Activated T-helper 1 cell treated with Interleukin-2 at 50 U/mL for 16 hours (primary cell): ENCODE data around the gene ANAPC4.

ENCODE experiments used
- DNase-seq: peaks from one replicate; pipeline ENCODE4 v3.0.0-alpha.2; 2020; ENCODE audit warnings: low read depth

ANAPC4 gene

DNA sequence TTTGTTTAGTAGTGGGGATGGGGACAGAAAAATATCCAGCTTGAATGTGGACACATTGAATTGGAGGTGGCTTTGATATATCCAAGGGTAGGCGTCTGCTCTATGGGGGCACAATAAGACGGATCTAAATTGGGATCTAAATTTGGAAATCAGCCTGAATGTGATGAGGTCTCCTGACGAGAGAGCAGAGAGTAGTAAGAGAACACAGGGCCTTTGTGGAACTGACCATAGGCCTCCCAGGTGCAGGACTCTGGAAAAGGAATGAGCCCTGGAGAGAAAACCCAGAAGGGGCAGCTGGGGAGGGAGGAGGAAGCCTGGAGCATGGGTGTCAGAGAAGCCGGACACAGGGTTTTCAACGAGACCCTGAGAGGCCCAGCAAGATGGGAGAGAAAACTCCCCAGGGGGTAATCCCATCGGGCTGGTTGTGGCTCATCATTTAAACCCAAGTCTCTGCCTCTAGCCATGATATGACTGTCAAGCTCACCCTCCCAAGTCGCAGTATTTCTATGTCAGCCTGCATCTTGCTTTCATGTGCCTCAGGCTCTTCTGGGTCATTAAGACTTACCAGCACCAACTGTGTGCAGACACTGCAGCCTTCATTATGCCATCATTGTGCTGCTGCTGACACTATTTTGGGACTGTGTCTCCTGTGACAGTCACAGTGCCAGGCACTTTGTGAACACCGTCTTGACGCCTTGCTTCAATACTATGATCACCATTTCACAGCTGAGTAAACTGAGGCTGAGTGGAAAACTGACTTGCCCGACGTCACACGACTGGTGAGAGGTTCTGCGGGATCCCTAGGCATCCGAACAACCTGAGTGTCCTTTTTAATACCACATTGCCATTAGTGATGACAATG, 57.1 kb downstream of the ANAPC4 start:
- no peak for DNase-seq

DNA sequence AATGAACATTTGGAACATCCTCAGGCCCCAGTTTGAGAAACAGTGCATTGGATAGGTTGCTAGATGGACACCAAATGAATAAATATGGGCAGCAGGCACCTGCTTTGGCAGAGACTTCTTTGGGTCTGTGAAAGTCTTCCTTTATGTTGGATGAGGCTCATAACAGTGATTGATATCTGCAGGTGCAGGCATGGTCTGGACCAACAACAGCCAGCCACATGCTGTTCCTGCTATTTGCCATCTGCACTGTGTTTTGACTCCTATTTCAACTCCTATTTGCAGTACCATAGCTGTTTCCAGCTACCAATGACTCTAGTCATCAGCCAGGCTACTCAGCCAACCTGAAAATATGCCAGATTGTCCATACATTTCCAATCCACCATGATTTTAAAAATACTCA, 60.9 kb downstream of the ANAPC4 start:
- no peak for DNase-seq

DNA sequence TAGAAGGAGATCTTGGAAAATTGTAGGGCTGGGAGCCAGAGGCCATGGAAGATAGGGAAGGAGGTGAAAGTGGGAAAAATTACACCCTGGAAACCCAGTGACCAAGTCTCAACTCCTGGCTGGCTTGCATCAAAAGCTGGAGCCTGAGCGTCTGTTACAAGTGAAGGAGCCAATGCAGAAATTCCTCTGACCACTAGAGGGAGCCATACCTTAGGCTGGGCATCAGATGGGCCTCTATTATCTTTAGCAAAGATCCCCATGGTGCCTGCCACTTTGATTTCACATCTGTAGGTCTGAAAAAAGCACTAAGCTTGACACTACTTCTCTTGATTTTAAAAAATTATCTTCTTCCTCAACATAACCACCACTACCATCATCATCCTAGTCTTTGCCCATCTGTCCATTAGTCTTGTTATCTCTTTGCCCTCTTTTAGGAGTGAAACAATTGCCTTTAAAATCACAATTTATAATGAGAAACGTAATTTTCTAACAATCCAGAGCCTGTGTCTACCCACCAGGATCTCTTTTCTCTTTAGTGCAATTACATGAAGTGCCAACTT, 62.9 kb downstream of the ANAPC4 start:
- DNase-seq: no peak

DNA sequence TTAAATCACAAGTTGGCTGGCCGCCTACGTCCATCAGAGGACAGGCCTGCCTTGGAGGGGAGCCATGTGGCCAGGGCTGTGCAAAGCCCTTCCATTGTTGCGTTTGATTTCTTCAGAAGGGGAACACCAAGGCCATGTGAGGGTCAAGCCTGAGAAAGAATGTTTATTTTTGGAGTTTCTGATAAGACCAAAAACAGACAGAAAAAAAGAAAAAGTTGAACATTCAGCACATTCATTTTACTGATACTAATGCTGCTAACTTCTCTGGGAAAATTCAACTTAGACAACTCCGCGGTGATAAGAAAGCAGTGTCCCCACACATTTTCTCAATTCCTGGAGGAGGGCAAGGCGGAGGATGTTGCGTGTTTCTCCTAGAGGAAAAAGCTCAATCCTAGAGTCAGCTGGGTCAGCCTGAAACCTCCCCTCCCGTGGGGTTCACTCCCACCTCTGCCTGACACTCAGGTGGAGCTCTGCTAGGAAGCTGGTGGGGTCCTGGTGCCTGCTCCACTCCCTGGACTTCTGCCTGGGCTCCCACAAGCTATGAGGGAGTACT, 63.5 kb downstream of the ANAPC4 start:
- no peak for DNase-seq

DNA sequence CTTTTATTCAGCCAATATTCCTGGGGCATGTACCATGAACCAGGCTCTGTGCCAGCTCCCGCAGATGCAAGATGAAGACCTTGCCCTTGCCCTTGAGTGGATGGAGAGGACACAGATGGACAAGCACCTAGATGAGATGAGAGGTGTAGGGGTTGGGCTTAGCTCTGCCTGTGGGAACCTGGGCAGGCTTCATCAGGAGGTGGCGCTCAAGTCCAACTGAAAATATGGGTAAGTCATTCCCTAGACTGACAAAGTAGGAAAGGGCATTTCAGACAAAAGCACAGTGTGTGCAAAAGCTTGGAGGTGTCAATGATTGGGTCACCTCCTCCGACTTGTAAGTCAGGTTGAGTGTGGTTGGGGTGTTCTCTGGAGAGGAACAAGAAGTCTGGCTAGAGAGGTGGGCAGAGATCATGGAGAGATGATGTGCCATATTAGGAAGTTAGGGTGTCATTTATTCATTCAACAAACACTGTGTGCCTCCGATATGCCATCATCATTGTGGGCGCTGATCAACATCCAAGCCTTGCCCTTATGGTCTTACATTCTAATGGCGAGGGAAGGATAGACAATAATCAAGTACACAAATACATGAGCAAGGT, 64.6 kb downstream of the ANAPC4 start:
- DNase-seq: no peak

DNA sequence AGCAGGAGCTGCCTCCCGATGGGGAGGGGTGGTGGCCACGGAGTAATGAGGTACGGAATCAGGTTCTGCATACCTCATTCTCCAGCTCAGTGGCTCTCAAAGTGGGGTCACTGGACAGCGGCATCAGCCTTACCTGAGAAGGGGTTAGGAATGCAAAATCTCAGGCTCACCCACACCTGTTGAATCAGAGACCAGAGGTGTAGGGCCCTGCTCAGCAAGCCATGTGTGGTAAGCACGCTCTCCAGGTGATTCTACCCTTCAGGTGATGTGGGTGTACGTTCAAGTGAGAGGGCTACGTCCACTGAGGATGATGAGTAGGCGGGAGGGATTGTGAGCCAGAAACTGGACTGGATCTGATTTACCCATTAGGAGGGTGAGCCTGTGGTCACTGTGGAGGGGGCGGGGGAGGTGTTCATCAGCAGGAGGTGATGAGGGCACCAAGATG, 65.8 kb downstream of the ANAPC4 start:
- DNase-seq: no peak

DNA sequence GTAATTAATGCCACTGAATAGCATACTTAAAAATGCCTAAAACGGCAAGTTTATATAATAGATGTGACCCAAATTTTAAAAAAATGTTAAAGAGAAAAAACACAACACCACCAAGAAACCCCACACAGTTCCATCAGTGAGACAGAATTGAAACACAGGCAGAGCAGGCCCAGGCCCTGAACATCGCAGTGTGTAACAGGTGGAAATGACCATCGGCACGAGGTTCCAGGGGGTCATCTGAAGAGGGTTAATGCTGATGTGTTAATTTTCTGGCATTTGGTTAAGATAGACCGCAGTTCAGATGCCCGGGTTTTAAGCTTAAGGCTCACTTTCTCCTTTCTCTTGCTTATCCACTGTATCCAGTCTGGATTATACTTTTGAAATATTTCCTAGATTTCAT, 66.8 kb downstream of the ANAPC4 start:
- no peak for DNase-seq

DNA sequence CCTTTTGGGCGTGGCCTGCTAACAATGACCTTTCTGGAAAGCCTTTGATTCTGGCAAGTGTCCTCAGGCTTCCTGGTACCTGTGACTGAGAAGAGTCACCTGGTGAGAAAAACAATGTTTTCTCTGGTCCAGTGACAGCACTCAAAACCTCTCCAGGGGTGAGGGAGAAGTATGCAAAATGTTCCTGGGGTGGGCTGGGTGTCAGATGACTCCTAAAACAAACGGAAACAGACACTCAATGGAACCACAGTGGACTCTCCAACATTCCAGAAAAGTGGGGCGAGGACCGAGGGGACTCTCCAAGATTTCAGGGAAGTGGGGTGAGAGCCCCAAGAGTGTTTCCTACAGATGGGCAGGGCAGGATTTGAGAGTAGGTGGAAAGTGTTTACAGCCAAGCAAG, 69.5 kb downstream of the ANAPC4 start:
- DNase-seq: no peak

DNA sequence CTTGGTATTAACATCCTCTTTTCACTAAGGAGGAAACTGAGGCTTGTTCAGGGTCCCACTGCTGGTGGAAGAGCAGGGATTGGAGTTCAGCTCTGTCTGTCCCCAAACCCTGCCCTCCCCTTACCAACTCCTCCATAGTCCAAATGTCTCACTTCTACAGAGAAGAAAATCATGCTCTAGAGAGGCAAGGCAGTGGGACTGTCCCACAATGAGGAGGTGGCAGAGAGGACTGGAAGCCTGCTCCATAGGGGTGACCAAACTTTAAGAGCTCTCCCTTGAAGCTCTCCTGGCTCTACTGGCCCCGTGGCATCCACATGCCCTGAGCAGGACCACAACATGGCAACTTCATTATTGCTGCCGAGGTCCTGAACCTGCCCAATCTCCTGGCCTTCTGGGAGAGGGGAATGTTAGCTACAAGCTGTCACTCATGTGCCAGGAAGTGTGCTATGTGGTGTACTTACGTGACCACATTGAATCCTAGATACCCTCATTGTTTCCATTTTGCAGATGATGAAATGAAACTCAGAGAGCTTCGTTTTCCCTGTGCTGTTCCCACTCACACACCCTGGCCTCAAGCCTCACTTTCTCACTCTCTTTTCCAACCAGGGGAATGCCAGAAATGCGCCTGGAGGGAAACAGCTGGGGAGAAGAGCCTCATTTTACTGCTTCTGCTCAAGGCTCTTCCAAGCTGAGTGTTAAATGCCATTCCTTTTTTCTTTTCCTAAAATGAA, 71.5 kb downstream of the ANAPC4 start:
- DNase-seq: no peak

DNA sequence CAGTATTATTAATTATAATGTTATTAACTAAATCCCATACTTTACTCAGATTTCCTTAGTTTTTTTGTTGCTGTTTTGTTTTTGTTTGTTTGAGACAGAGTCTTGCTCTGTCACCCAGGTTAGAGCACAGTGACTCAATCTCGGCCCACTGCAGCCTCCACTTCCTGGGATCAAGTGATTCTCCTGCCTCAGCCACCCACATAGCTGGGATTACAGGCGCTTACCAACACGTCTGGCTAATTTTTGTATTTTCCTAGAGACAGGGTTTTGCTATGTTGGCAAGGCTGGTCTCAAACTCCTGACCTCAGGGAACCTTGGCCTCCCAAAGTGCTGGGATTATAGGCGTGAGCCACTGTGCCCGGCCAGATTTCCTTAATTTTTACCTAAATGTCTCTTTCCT, 72.2 kb downstream of the ANAPC4 start:
- DNase-seq: no peak

DNA sequence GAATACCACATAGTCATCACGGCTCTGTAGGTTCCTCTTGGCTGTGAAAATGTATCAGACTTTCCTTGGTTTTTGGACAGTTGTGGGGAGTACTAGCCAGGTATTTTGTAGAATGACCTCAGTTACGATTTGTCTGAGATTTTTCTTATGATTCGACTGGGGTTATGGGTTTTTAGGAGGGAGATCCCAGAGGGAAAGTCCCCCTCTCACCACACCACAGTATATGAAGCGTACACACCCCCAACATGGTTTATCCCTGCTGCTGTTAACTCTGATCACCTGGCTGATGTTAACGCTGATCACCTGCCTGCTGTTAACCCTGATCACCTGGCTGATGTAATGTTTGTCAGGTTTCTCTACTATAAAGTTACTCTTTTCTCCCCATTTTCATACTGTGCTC, 72.6 kb downstream of the ANAPC4 start:
- no peak for DNase-seq

DNA sequence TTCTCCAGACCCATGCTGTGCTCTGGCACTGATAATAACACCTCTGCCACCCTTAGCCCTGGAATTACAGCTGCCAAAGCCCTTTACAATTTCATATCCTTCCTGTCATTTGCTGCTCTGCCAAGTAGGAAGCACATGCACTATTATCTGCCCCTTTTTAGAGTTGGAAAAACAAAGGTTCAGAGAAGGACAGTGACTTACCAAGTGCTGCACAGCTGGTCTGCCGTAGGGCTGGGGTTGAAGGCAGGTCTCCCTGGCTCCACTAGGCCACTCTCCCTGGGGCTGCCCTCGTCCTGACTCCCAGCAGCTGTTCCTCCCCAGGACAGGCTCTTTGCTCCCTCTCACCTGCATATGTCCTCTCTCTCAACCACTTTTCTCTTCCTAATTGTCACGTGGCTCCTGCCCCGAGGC, 73.4 kb downstream of the ANAPC4 start:
- DNase-seq: no peak

DNA sequence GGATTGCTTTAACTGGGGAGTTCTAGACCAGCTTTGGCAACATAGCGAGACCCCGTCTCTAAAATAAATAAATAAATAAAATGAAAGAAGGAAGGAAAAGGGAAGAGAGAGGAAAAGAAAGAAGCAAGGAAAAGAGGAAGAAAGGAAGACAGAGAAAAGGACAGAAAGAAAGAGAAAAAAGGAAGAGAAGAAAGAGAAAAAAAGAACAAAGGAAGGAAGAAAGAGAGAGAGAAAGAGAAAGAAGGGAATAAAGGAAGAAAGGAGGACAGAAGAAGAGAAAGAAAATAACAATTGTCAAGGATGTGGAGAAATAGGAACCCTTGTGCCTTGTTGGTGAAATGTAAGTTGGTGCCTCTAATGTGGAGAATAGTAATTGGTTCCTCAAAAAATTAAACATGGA, 74.6 kb downstream of the ANAPC4 start:
- no peak for DNase-seq

DNA sequence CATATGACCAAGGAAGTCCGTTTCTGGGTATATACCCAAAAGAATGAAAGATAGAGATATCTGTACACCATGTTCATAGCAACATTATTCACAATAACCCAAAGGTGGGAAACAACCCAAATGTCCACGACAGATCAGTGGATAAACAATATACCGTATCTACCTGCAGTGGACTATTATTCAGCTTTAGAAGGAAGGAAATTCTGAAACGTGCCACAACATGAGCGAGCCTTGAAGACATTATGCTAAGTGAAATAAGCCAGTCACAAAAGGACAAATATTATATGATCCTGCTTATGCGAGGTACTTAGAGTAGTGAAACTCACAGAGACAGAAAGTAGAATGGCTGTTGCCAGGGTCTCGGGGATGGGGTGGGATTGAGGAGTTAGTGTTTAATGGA, 75.0 kb downstream of the ANAPC4 start:
- no peak for DNase-seq

DNA sequence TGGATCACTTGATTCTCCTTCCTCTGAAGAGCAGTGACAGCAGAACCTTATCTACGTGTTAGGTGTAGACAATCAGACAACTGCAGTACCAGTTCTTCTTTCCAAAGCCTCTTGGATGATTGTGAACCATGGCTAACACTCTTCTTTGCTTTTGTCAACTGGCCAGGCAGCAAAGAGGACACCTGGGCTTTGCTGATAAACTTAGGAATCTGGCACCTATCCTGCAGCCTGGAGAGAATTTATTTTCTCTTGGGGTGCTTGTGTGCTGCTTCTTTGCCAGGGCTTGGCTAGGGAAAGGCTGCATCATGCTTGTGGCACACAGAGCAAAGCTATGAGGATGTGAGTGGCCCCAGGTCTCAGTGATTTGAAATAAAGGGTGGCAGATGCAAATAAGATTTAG, 77.4 kb downstream of the ANAPC4 start:
- no peak for DNase-seq

DNA sequence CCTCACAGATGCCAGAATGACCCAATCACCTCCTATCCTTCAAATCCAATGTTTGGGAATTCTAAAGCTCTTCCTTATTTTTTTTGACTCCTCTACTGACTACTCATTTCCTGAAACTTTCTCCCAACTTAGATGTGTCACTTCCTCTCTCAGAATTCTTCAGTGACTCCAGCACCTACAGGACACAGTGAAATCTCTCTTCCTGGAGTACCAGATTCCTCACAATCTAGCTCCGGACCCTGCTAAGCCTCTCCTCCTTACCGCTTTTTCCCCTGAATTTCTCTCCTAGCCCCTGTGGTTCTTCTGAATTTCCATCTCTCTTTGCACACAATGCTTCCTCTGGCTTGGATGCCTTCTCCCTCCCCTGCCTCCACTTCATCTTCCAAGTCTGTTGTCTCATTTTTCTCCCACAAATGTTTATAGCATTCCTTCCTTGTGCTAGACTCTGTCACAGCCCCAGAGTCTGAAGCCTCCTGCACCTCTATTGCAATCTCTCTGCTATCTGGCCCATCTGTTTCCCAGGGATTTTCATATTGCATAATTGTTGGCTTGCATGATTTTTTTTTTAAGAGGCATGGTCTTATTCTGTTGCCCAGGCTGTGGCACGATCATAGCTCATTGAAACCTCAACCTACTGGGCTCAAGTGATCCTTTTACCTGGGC, 80.1 kb downstream of the ANAPC4 start:
- DNase-seq: no peak

DNA sequence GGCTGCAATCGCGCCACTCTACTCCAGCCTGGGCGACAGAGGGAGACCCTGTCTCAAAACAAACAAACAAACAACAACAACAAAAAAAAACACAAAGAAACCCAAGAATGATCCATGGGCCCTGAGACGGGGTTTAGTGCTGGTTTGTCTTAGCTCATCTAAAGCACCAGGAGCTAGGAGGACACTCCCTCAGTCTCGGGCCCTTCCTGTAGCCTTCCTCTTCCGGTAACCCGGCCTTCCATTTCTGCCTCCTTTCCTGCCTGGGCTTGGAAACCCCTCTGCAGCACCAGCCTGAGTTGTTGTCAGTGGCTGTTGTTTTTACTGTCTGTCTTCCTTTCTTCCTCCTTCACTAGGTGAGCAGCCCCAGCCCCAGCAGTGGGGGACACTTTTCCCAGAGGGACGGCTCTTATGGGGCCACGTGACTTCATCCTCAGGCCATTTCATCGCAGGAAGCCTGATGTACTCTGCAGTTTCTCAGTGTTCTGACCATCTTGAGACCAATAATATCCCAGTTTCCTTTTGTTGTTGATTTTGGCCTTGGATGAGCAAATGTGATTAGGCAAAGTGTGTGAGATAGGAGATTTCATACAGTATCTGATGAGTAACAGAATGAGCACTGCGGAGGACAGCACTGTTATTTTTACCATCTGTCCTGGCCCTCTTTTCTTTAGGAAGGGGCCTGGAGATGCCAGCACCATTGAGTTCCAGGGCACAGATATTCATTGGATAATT, 90.1 kb downstream of the ANAPC4 start:
- DNase-seq: no peak

DNA sequence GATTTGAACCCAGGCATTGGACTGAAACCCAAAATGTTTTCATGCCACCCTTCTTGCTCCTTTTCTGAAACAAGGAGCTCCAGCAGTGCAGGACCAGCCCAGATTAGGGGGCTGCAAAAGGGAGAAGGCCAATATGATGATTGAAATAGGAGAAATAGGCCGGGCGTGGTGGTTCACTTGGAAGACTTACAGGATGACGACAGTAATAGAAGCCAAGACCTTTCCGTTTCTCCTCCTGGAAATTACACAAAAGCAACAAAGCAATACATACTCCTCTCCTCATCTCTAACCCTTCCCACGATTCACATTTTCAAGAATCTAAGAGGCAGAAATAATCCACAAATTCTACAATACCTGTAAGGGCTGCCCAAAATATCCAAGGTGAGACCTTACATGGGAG, 90.8 kb downstream of the ANAPC4 start:
- no peak for DNase-seq
